OCI-LY1 (cell line): ENCODE data around the gene TPGS2.

Experiments
- H2AFZ ChIP-seq: fragments of 200-600 bp; sonication (generic), shearing (Covaris generic); 2 replicates; pipeline ENCODE4 v1.6.0; 2014; ENCODE audit warnings: antibody characterized with exemption, mild to moderate bottlenecking, low read length
- H3F3A ChIP-seq: fragments of 200-600 bp; sonication (generic), shearing (Covaris generic); 2 replicates; pipeline ENCODE4 v1.6.0; 2014; ENCODE audit warnings: mild to moderate bottlenecking, antibody characterized with exemption, low read length, moderate library complexity; ENCODE audit not compliant: insufficient read depth
- H3K27ac ChIP-seq: fragments of 200-600 bp; sonication (generic); 2 replicates; pipeline ENCODE4 v1.5.1; 2014; ENCODE audit warnings: low read length, mixed run types, mild to moderate bottlenecking, low read depth; ENCODE audit not compliant: poor library complexity, severe bottlenecking
- H3K27me3 ChIP-seq: fragments of 200-600 bp; sonication (generic); 2 replicates; pipeline ENCODE4 v1.6.0; 2014; ENCODE audit warnings: antibody characterized with exemption, mild to moderate bottlenecking, low read length, moderate library complexity; ENCODE audit not compliant: insufficient read depth
- H3K36me3 ChIP-seq: fragments of 200-600 bp; sonication (generic); 2 replicates; pipeline ENCODE4 v1.6.1; 2014; ENCODE audit warnings: mild to moderate bottlenecking, antibody characterized with exemption, low read length, moderate library complexity, mixed read lengths; ENCODE audit not compliant: insufficient read depth
- H3K4me1 ChIP-seq: fragments of 200-600 bp; sonication (generic); 2 replicates; pipeline ENCODE4 v1.5.1; 2014; ENCODE audit warnings: mild to moderate bottlenecking, low read length, moderate library complexity; ENCODE audit not compliant: insufficient read depth, severe bottlenecking
- H3K4me2 ChIP-seq: fragments of 200-600 bp; sonication (generic), shearing (Covaris generic); 2 replicates; pipeline ENCODE4 v1.6.1; 2014; ENCODE audit warnings: low read length
- H3K4me3 ChIP-seq: fragments of 200-600 bp; sonication (generic); 2 replicates; pipeline ENCODE4 v1.5.1; 2014; ENCODE audit warnings: low read length, low read depth, mild to moderate bottlenecking, mixed read lengths; ENCODE audit not compliant: poor library complexity, severe bottlenecking
- H3K79me2 ChIP-seq: fragments of 200-600 bp; shearing (Covaris generic); 2 replicates; pipeline ENCODE4 v1.6.1; 2016; ENCODE audit warnings: mixed run types, low read length, mixed read lengths; ENCODE audit not compliant: insufficient read depth
- H3K9ac ChIP-seq: fragments of 200-600 bp; sonication (generic), shearing (Covaris generic); 2 replicates; pipeline ENCODE4 v1.6.1; 2014; ENCODE audit warnings: mild to moderate bottlenecking, low read length, mixed read lengths
- H3K9me2 ChIP-seq: fragments of 200-600 bp; sonication (generic), shearing (Covaris generic); 2 replicates; pipeline ENCODE4 v1.6.1; 2014; ENCODE audit warnings: low read depth, mild to moderate bottlenecking, low read length, mixed read lengths
- H3K9me3 ChIP-seq: fragments of 200-600 bp; shearing (Covaris generic); 2 replicates; pipeline ENCODE4 v1.6.1; 2014; ENCODE audit warnings: low read length, mixed read lengths
- H4K20me1 ChIP-seq: fragments of 200-600 bp; sonication (generic), shearing (Covaris generic); 2 replicates; pipeline ENCODE4 v1.6.0; 2016; ENCODE audit warnings: mild to moderate bottlenecking, low read length; ENCODE audit not compliant: insufficient read depth
- EZH2 ChIP-seq: fragments of 200-600 bp; sonication (generic), shearing (Covaris generic); IDR thresholded peaks from 2 replicates; pipeline ENCODE4 v1.8.0; 2017; ENCODE audit warnings: borderline replicate concordance, mixed run types, mild to moderate bottlenecking, antibody characterized with exemption, low read length, moderate library complexity, mixed read lengths
- TF ChIP-seq, protein P1 (sequence below): fragments of 200-600 bp; sonication (generic), shearing (Covaris generic); IDR thresholded peaks from 2 replicates; pipeline ENCODE4 v1.5.1; 2017; ENCODE audit warnings: mild to moderate bottlenecking, antibody characterized with exemption, low read length, moderate library complexity, mixed read lengths

Gene TPGS2

DNA sequence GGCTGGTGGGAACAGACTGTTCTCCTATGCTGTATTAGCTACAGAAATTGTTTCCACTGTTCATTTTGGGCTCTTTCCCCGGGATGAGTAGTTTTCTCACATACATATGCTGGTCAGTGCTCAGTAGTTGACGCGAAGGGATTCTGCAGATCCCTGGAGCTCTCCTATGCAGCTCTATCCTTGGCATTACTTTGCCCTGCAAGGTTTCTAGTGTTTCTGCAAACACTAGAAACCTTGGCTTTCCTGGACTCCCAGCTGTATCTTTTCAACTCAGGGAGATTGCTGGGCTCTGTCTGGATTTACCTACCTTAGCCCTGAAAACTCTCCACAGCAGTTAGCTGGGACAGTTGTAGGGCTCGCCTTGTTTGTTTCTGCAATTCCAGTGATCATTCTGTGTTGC lies 11.0 kb upstream of the TPGS2 start:
- no peak for TF ChIP-seq EZH2
- TF ChIP-seq, protein P1, sequence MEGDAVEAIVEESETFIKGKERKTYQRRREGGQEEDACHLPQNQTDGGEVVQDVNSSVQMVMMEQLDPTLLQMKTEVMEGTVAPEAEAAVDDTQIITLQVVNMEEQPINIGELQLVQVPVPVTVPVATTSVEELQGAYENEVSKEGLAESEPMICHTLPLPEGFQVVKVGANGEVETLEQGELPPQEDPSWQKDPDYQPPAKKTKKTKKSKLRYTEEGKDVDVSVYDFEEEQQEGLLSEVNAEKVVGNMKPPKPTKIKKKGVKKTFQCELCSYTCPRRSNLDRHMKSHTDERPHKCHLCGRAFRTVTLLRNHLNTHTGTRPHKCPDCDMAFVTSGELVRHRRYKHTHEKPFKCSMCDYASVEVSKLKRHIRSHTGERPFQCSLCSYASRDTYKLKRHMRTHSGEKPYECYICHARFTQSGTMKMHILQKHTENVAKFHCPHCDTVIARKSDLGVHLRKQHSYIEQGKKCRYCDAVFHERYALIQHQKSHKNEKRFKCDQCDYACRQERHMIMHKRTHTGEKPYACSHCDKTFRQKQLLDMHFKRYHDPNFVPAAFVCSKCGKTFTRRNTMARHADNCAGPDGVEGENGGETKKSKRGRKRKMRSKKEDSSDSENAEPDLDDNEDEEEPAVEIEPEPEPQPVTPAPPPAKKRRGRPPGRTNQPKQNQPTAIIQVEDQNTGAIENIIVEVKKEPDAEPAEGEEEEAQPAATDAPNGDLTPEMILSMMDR: no peak
- no peaks in the 10 kb centered on the region for H3K9me3 ChIP-seq

DNA sequence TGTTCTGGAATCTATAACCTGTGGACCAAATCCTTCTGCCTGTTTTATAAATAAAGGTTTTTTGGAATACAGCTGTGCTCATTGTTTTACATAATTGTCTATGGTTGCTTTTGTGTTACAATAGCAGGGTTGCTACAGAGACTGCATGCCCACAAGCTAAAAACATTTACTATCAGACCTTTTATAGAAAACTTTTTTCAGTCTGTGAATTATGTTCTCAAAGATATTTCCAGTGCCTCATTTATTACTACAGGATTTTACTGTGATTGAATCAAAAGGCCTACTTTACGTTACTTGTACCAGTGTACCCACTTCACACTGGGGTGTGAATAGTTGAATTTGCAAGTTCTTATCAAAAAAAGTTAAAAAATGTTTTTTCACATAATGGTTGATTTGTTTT lies 7.1 kb upstream of the TPGS2 start:
- H3K9ac ChIP-seq: no peak overlapping the region
- no peaks in the 10 kb centered on the region for H3K27me3 ChIP-seq
- no peaks in the 10 kb centered on the region for H3K9me3 ChIP-seq
- H2AFZ ChIP-seq: no peak overlapping the region
- no peak overlapping the region for H3K27ac ChIP-seq
- no peak overlapping the region for H3K4me2 ChIP-seq
- no peak overlapping the region for H3K4me3 ChIP-seq
- TF ChIP-seq, protein P1: no peak
- no peaks in the 10 kb centered on the region for H4K20me1 ChIP-seq
- H3F3A ChIP-seq: no peaks in the 10 kb centered on the region
- H3K4me1 ChIP-seq: peaks cover 10% of the 10 kb centered on the region
- H3K36me3 ChIP-seq: peaks cover 14% of the 10 kb centered on the region; the same call in 1 of the 2 replicates
- no peaks in the 10 kb centered on the region for H3K9me2 ChIP-seq
- peaks cover 5% of the 10 kb centered on the region; the same call in 1 of the 2 replicates for H3K79me2 ChIP-seq

More for the DNA sequence above, 11.0 kb upstream of the TPGS2 start:
- H3K4me2 ChIP-seq: no peak overlapping the region
- no peak overlapping the region for H3K4me3 ChIP-seq
- H3K79me2 ChIP-seq: no peaks in the 10 kb centered on the region
- no peaks in the 10 kb centered on the region for H4K20me1 ChIP-seq
- H2AFZ ChIP-seq: no peak overlapping the region
- H3K27me3 ChIP-seq: no peaks in the 10 kb centered on the region
- peaks cover 21% of the 10 kb centered on the region; the same call in 1 of the 2 replicates for H3K36me3 ChIP-seq
- H3K4me1 ChIP-seq: no peaks in the 10 kb centered on the region
- H3F3A ChIP-seq: no peaks in the 10 kb centered on the region
- no peak overlapping the region for H3K27ac ChIP-seq
- H3K9ac ChIP-seq: no peak overlapping the region
- H3K9me2 ChIP-seq: no peaks in the 10 kb centered on the region

DNA sequence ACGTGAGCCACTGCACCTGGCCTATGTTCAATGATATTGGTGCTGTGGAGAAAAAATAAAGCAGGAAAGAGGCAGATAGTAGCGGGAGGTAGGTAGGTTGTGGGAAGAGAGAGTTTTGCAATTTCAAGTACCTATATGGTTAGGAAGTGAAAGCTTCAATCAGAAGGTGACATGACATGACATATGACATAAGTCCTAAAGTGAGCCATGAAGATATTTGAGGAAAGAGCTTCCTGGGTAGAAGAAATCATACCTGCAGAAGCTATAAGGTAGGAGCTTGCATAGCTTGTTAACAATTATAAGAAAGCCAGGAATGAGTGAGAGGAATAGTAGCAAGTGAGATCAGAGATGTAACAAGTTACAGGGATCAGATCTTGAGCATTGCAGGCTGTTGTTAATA lies 4.3 kb upstream of the TPGS2 start:
- Histone ChIP-seq H3K9ac (no peak overlapping the region), H3K9me3 (no peaks in the 10 kb centered on the region), H3K27me3 (no peaks in the 10 kb centered on the region), H3K79me2 (peaks cover 12% of the 10 kb centered on the region), H3K4me1 (peaks cover 26% of the 10 kb centered on the region), H3F3A (no peaks in the 10 kb centered on the region), H3K9me2 (no peaks in the 10 kb centered on the region), H3K27ac (no peak overlapping the region), H4K20me1 (no peaks in the 10 kb centered on the region), H3K4me2 (no peak overlapping the region), H3K36me3 (peaks cover 11% of the 10 kb centered on the region; the same call in 1 of the 2 replicates), H2AFZ (no peak overlapping the region), H3K4me3 (no peak overlapping the region)
- TF ChIP-seq, protein P1: no peak
- no peak for TF ChIP-seq EZH2
